GM12878 (cell line): Measurements from ENCODE around the gene ADGRD2. TPM values are rescaled to one million over a fixed set of nuclear protein-coding genes. Genes with fewer than 3 reads are reported as not detected.

Source experiments
- ATAC-seq: fragments of 200-7000 bp; cut with Tn5 transposase; 3 replicates; pipeline ENCODE4 v1.9.1; 2020; ENCODE audit warnings: mild to moderate bottlenecking, moderate library complexity
- BruUV-seq: library from RNA; stranded (reverse); fragments of 400-500 nt; replicated peaks from 2 replicates; lab custom pipeline; 2021; lab: Mats Ljungman, UMichigan
- CTCF ChIA-PET: fragments of 300-600 bp; sonication (Branson Sonifier 250); formaldehyde crosslinking; extraction: SDS; loops from one replicate; lab custom pipeline; 2021; ENCODE audit warnings: inconsistent platforms; lab: Yijun Ruan, JAX
- POLR2A ChIA-PET: fragments of 350-600 bp; formaldehyde crosslinking; extraction: SDS; loops from one replicate; lab custom pipeline; 2021; ENCODE audit warnings: inconsistent platforms; lab: Charles Lee
- RAD21 ChIA-PET: fragments of 300-600 bp; sonication (Branson Sonifier 250); formaldehyde crosslinking; loops from one replicate; lab custom pipeline; 2023; ENCODE audit warnings: antibody characterized with exemption; ENCODE audit not compliant: unreplicated experiment; lab: Charles Lee
- SMC1A ChIA-PET: fragments of 300-600 bp; sonication (Branson Sonifier 250); formaldehyde crosslinking; loops from one replicate; lab custom pipeline; 2023; ENCODE audit not compliant: unreplicated experiment, uncharacterized antibody; lab: Charles Lee
- DNase-seq: peaks from one replicate; pipeline ENCODE4 v3.0.0-alpha.2; 2011; ENCODE audit warnings: low read depth, low spot score
- FAIRE-seq: peaks from 3 replicates; lab custom pipeline; 2011; peaks lifted over from hg19 to GRCh38; lab: Jason Lieb, UNC
- H2AFZ ChIP-seq: 2 replicates; pipeline ENCODE4 v1.6.0; 2011; ENCODE audit warnings: low read depth, low read length, control low read depth; ENCODE audit not compliant: control insufficient read depth
- H3K27ac ChIP-seq: 2 replicates; pipeline ENCODE4 v1.5.1; 2011; ENCODE audit warnings: control low read depth; ENCODE audit not compliant: control insufficient read depth, insufficient read depth
- H3K27me3 ChIP-seq, 2 experiments: replicated peaks in 1 of 2; 2 replicates each; pipeline versions ENCODE4 v1.6.0 to v1.6.1; 2011; ENCODE audit warnings: low read length in 1 of 2; ENCODE audit not compliant: control insufficient read depth in 2 of 2, insufficient read depth in 2 of 2
- H3K36me3 ChIP-seq, 2 experiments: 2 replicates each; pipeline ENCODE4 v1.5.1; 2011; ENCODE audit warnings: low read length in 1 of 2; ENCODE audit not compliant: control insufficient read depth in 2 of 2, insufficient read depth in 2 of 2
- H3K4me1 ChIP-seq: 2 replicates; pipeline ENCODE4 v1.6.1; 2011; ENCODE audit warnings: mild to moderate bottlenecking, low read length, moderate library complexity, mixed read lengths; ENCODE audit not compliant: control insufficient read depth, insufficient read depth
- H3K4me2 ChIP-seq: 2 replicates; pipeline ENCODE4 v1.6.0; 2011; ENCODE audit warnings: control low read depth; ENCODE audit not compliant: control insufficient read depth, insufficient read depth
- H3K4me3 ChIP-seq: fragments of 200-600 bp; sonication (generic); 2 replicates; pipeline ENCODE4 v1.5.1; 2016
- H3K79me2 ChIP-seq: 2 replicates; pipeline ENCODE4 v1.6.0; 2011; ENCODE audit warnings: low read length; ENCODE audit not compliant: control insufficient read depth, insufficient read depth
- H3K9ac ChIP-seq: 2 replicates; pipeline ENCODE4 v1.8.0; 2011; ENCODE audit warnings: low read length, control low read depth, mixed read lengths; ENCODE audit not compliant: control insufficient read depth, insufficient read depth
- H3K9me3 ChIP-seq: replicated peaks from 3 replicates; pipeline ENCODE4 v1.5.1; 2011; ENCODE audit warnings: mild to moderate bottlenecking, low read length; ENCODE audit not compliant: control insufficient read depth, insufficient read depth
- H4K20me1 ChIP-seq: 2 replicates; pipeline ENCODE4 v1.6.0; 2011; ENCODE audit not compliant: control insufficient read depth, insufficient read depth
- CBX5 ChIP-seq: sonication (generic); IDR thresholded peaks from 2 replicates; pipeline ENCODE4 v1.6.1; 2016; ENCODE audit warnings: low read depth, moderate library complexity, mild to moderate bottlenecking, inconsistent platforms
- CUX1 ChIP-seq: IDR thresholded peaks from 2 replicates; pipeline ENCODE4 v1.6.1; 2012; ENCODE audit warnings: improper control_type of control experiment, low read depth, low read length; ENCODE audit not compliant: insufficient replicate concordance
- EGR1 ChIP-seq, 2 experiments: IDR thresholded peaks; 1 replicate in 1 of 2; 2 replicates in 1 of 2; pipeline ENCODE4 v1.6.1; 2011 to 2012; ENCODE audit warnings: low read depth in 2 of 2, low read length in 2 of 2, borderline replicate concordance in 1 of 2, mild to moderate bottlenecking in 1 of 2, moderate library complexity in 1 of 2
- EZH2 ChIP-seq: IDR thresholded peaks from 2 replicates; pipeline ENCODE4 v1.6.1; 2012; ENCODE audit warnings: low read depth, mild to moderate bottlenecking, control low read depth, inconsistent platforms, low read length, borderline replicate concordance; ENCODE audit not compliant: control insufficient read depth
- MYC ChIP-seq: IDR thresholded peaks from 2 replicates; pipeline ENCODE4 v1.6.1; 2011; ENCODE audit warnings: mild to moderate bottlenecking, low read length, moderate library complexity, inconsistent platforms; ENCODE audit not compliant: insufficient read depth, insufficient replicate concordance, insufficient read length, severe bottlenecking
- NR2C2 ChIP-seq: IDR thresholded peaks from 2 replicates; pipeline ENCODE4 v1.6.1; 2011; ENCODE audit warnings: borderline replicate concordance, low read depth; ENCODE audit not compliant: control insufficient read depth, insufficient read length
- SMAD1 ChIP-seq: fragments of 450-650 bp; IDR thresholded peaks from 2 replicates; pipeline ENCODE4 v1.6.1; 2018; ENCODE audit warnings: mild to moderate bottlenecking, low read depth; ENCODE audit not compliant: partially characterized antibody
- SMC3 ChIP-seq: IDR thresholded peaks from 2 replicates; pipeline ENCODE4 v1.6.1; 2011; ENCODE audit warnings: low read length, improper control_type of control experiment, borderline replicate concordance
- SRF ChIP-seq, 2 experiments: IDR thresholded peaks; 2 replicates each; pipeline ENCODE4 v1.6.1; 2011; ENCODE audit warnings: low read depth in 2 of 2, low read length in 2 of 2, mild to moderate bottlenecking in 1 of 2, moderate library complexity in 1 of 2
- USF2 ChIP-seq: IDR thresholded peaks from 2 replicates; pipeline ENCODE4 v1.6.1; 2011; ENCODE audit warnings: low read depth, low read length, improper control_type of control experiment, borderline replicate concordance
- ZBED1 ChIP-seq: IDR thresholded peaks from 2 replicates; pipeline ENCODE4 v1.6.1; 2016; ENCODE audit warnings: borderline replicate concordance
- ZNF274 ChIP-seq: IDR thresholded peaks from one replicate; pipeline ENCODE4 v1.8.0; 2011; ENCODE audit not compliant: insufficient read length, insufficient read depth
- WGBS: methylation state at CpG from one replicate; pipeline ENCODE4 v1.1.6; 2016; ENCODE audit warnings: low lambda C conversion rate; ENCODE audit not compliant: insufficient replicate concordance, insufficient coverage; ENCODE audit errors: missing lambda C conversion rate; 5-methylcytosine and 5-hydroxymethylcytosine counted together
- in situ Hi-C: fragments of 300-500 bp; cut with MboI; formaldehyde crosslinking; loops from 9 replicates; pipeline ENCODE4 v1.14.3; 2018; ENCODE audit warnings: mixed read lengths
- intact Hi-C: fragments of 100-400 bp; cut with micrococcal nuclease; formaldehyde crosslinking; loops from one replicate; pipeline ENCODE4 v1.14.2; 2022; ENCODE audit not compliant: unreplicated experiment
- polyA plus RNA-seq, 11 experiments: library from polyadenylated mRNA; depleted of rRNA in 4 of 11; unstranded in 6 of 11; stranded (reverse) in 5 of 11; fragments of >200 nt; fragmentation: Nextera tagmentation in 4 of 11; fragmentation: Illumina TruSeq in 1 of 11; extraction: Ambion mirVana in 4 of 11; extraction: Trizol in 1 of 11; gene quantifications; 1 replicate in 1 of 11; 2 replicates in 10 of 11; pipeline versions ENCODE4 v1.2.1 to v1.2.3, GENCODE V29; 2011 to 2016; ENCODE audit warnings: inconsistent platforms in 2 of 11, missing spikeins in 2 of 11, low read depth in 1 of 11
- total RNA-seq, 4 experiments: library from RNA; depleted of rRNA in 3 of 4; stranded (reverse); fragments of >200 nt in 3 of 4; fragmentation: Illumina TruSeq in 1 of 4; extraction: Trizol in 1 of 4; gene quantifications; 2 replicates each; pipeline versions ENCODE4 v1.2.1 to v1.2.3, GENCODE V29; 2013 to 2021
- TF ChIP-seq, protein P1 (sequence below): fragments of 150-350 bp; IDR thresholded peaks from 2 replicates; pipeline ENCODE4 v1.6.1; 2014; ENCODE audit warnings: mild to moderate bottlenecking, low read depth, low read length
- TF ChIP-seq, protein P2 (sequence below): fragments of 450-650 bp; IDR thresholded peaks from 2 replicates; pipeline ENCODE4 v1.6.1; 2017; ENCODE audit warnings: mild to moderate bottlenecking, low read depth, inconsistent platforms; ENCODE audit not compliant: poor library complexity, severe bottlenecking

Gene ADGRD2
- total and polyA plus RNA-seq, 10 of the 15 experiments (the other 5 are each of a cell fraction or from before 2014, with no cell fraction given) = not detected

DNA sequence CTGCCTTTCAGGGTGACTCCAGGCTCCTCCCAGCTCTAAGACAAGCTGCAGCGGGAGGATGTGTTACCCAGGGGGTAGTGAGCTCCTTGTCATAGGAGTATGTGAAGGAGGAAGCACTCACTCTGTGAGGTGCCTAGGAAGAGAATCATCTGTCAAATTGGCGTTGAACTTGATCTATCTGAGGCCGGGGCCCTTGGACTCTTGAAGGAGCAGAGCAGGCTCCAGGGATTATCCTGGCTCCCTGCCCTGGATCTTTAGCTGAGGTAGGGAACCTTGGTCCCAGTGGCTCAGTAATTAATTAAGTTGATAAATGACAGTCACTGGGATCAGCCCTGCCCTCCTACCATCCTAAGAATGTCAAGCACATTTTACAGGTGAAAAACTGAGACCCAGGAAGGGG, 15.5 kb downstream of the ADGRD2 start:
- intact Hi-C loops (no loop called here), in situ Hi-C loops (no loop called here)
- ATAC-seq (no peak), FAIRE-seq (no peak), DNase-seq (no peak)
- Histone ChIP-seq H3K36me3 (no peaks in the 10 kb centered on the region), H3K4me1 (no peaks in the 10 kb centered on the region), H3K9ac (no peak overlapping the region), H3K4me2 (no peak overlapping the region), H3K9me3 (no peaks in the 10 kb centered on the region), H3K27ac (no peak overlapping the region), H4K20me1 (no peaks in the 10 kb centered on the region), H3K4me3 (no peak overlapping the region), H3K27me3 (no peaks in the 10 kb centered on the region), H2AFZ (no peak overlapping the region), H3K79me2 (no peaks in the 10 kb centered on the region)
- ChIA-PET CTCF (interaction anchor here (0.6 to 1.0 kb wide), 3 partner anchors 24 to 114 kb away, joined by 3 read pairs; no protein-coding TSS in a partner anchor), RAD21 (no interaction called here), POLR2A (no interaction called here), SMC1A (no interaction called here)
- 23% methylated on average over 3 of the region's 3 CpGs for WGBS
- BruUV-seq = no TSS peak
- TF ChIP-seq SRF (IDR thresholded peaks at IDR 0.05; ENCODE audit: low read depth in 2 of 2, low read length in 2 of 2) (no peak), MYC (no peak), SMC3 (no peak), NR2C2 (no peak), ZBED1 (no peak), SMAD1 (no peak), EZH2 (no peak), CUX1 (no peak), ZNF274 (no peak), CBX5 (no peak), USF2 (no peak), EGR1 (IDR thresholded peaks at IDR 0.05; ENCODE audit: borderline replicate concordance in 1 of 2, low read depth in 2 of 2, low read length in 2 of 2) (no peak)
- TF ChIP-seq, protein P1, sequence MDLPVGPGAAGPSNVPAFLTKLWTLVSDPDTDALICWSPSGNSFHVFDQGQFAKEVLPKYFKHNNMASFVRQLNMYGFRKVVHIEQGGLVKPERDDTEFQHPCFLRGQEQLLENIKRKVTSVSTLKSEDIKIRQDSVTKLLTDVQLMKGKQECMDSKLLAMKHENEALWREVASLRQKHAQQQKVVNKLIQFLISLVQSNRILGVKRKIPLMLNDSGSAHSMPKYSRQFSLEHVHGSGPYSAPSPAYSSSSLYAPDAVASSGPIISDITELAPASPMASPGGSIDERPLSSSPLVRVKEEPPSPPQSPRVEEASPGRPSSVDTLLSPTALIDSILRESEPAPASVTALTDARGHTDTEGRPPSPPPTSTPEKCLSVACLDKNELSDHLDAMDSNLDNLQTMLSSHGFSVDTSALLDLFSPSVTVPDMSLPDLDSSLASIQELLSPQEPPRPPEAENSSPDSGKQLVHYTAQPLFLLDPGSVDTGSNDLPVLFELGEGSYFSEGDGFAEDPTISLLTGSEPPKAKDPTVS = no peak
- TF ChIP-seq, protein P2, sequence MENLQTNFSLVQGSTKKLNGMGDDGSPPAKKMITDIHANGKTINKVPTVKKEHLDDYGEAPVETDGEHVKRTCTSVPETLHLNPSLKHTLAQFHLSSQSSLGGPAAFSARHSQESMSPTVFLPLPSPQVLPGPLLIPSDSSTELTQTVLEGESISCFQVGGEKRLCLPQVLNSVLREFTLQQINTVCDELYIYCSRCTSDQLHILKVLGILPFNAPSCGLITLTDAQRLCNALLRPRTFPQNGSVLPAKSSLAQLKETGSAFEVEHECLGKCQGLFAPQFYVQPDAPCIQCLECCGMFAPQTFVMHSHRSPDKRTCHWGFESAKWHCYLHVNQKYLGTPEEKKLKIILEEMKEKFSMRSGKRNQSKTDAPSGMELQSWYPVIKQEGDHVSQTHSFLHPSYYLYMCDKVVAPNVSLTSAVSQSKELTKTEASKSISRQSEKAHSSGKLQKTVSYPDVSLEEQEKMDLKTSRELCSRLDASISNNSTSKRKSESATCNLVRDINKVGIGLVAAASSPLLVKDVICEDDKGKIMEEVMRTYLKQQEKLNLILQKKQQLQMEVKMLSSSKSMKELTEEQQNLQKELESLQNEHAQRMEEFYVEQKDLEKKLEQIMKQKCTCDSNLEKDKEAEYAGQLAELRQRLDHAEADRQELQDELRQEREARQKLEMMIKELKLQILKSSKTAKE = no peak
